ENCODE data around the gene GDPD3.
A peak's percentile ranks its signal among the peaks of the same experiment; 100 is the strongest.

GDPD3 gene

DNA sequence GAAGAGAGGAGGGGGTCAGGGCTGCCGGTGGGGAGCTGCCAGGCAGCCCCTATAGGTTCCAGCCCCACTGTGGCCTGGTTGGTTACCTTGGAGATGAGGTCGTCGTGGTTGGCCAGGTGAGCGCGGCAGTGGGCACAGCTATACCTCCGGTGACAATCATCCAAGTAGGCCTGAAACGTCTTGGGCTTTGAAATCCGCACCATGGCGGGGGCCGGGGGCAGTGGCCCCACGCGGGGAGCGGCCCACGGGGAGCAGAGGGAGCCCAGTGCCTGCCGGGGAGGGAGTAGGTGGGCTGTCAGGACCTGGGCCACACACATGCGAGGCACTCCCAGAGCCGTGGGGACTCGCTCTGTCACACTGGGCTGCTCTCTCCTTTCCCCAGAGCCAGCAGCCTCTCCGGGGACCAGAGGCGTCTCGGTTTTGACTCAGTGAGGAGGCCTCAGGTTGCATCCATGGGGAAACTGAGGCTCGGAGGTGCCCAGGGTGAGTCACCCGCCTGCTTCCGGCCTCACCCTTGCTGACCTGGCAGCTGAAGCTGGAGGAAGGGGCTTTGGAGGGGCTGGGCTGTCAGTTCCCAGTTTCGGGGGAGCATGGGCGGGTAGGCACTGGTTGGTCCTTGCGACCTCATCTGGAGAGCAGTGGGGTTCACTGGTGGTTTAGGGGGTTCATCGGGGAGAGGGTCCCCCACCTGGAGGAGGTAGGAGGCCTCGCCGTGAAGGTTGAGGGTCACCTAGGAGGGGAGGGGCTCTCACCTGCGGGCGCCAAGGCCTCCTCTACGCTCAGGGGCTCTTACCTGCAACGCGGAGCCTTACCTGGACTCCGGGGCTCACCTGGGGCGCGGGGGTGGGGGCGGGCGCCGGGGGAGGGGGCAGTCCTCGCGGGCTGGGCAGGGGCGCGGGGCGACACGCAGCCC, 17.9 kb downstream of the GDPD3 start:
- DNase-seq (ENCODE audit: low read depth in 2 of 2) = no peak

DNA sequence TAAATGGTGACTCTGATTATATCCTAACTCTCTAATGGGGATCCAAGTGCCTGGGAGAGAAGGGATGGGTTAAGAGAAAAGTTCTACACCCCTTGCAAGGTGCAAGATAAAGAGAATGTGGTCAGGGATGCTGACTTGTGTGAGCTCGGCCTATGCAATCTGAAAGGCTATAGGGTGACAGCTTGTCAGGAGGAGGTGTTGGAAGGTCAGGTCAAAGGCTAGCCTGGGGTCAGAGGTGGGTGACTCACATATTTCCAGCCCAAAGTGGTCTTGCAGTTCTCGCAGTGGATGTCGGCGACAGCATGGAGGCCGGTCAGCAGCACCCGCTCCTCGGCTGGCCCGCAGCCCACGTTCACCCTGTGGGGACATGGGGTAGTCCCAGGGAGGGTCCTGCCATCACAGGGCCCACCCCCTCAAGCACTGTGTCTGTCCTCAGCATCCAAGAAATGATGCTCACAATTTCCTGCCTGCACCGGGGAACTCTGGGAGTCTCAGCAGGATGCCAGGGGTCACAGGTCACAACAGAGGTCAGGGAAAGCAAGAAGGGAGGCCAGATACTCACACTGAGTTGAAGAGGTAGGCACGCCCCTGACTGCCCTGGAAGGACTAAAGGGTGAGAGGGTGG, 18.7 kb downstream of the GDPD3 start:
- no peak for DNase-seq (ENCODE audit: low read depth in 2 of 2)

DNA sequence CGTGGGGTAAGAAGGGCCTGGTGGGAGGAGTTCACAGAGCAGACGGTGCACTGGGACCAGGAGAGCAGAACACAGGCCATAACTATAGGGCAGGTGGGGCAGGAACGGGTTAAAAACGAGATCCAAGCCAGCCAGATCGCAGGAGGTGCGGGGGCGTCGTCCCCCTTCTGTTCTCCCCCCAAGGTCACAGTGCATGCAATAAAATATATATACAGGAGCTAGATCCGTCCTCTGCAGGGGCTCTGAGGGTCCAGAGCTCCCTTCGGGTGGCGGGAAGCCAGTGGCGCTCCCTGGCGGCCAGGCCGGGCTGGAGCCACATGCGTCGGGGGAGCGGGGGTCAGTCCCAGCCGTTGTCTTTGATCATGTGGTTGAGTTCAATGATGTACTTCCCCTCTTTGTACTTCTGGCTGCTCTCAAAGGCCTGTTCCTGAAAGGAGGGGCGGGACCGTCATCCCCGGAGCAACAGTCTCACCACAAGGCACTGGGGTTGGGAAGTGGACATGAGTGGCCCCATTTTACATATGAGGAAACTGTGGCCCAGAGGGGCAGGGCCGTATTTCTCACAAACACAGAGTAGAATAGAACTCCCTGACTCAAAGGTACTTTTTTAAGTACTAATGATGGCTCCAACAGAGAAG, 20.8 kb downstream of the GDPD3 start:
- DNase-seq (ENCODE audit: low read depth in 2 of 2) = peak in 1 of 2 donors; percentile 15

DNA sequence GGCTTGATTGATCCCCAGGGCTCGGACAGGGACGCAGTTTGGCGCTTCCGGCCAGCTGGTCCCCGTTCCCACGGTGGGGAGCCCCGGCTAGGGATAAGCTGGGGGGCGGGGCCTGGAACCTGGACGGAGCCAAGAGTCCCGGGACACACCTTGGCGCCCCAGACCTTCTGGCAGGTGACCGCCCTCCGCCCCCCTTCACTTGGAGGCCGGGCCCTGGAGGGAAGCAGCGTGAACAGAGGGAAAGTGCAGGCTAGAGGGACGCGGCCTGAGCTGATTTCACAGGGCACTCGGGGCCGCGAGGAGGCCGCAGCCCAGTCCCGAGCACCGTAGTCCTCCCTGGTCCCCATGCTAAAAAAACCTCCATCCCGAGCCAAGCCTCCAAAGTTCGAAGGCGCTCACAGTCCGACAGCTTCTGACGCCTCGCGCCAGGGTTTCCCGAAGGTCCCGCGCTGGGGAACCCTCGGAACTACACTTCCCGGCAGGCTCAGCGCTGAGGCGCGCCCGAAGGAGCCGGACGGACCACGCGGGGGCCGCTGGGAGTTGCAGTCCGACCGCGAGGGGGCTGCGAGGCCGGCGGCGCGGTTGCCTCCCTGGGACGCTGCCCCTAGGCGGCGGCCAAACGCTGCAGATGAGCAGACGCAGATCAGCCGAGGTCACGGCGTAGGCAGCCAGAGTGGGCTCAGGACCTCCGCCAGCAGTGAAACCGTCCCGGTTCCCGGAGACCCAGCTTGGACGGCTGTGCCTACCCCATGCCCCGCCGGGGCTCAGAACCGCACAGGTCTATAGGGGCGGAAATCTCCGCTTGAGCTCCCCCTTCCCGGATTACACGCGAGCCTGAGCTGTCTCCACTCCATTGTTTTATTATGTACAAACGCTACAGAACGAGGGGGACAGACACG, 21.6 kb downstream of the GDPD3 start, which contains the start of gene TBX6:
Gene TBX6 (minus strand): TSS at position 451 of the 899 bp plus-strand sequence. CDS start 731 bp downstream, outside the sequence.
- DNase-seq (ENCODE audit: low read depth in 2 of 2) = peak; percentile 85 to 89

DNA sequence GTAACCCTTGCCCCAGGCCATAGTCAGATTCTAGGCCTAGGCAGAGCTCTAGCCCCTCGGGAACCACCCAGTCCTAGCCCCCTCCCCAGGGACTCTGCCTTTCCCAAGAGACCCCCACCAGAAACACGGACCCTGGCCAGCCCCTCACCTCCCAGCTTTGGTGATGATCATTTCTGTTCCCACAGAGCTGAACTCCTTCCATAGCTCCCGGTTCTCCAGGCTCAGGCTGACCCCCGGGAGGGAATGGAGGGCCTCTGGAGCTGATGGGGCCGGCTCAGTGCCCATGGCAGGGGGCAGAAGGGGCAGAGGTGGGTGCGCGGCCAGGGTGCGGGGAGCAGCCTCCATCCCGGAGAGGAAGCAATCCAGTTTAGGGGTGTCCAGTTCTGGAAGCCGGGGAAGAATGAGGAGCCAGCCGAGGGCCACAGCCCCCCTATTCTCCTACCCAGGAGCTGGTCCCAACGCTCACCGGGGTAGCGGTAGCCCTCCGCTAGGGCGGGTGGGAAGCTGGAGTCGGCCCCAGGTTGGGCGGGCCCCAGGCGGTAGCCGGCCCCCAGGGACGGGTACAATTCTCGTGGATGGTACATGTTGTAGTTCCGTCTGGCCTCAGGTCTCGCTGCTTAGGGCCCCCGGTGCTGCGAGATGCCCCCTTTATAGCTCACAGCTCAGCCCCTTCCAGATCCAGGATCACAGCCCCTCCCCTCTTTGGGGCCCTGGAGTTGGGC, 22.6 kb downstream of the GDPD3 start:
- no peak for DNase-seq (ENCODE audit: low read depth in 2 of 2)

DNA sequence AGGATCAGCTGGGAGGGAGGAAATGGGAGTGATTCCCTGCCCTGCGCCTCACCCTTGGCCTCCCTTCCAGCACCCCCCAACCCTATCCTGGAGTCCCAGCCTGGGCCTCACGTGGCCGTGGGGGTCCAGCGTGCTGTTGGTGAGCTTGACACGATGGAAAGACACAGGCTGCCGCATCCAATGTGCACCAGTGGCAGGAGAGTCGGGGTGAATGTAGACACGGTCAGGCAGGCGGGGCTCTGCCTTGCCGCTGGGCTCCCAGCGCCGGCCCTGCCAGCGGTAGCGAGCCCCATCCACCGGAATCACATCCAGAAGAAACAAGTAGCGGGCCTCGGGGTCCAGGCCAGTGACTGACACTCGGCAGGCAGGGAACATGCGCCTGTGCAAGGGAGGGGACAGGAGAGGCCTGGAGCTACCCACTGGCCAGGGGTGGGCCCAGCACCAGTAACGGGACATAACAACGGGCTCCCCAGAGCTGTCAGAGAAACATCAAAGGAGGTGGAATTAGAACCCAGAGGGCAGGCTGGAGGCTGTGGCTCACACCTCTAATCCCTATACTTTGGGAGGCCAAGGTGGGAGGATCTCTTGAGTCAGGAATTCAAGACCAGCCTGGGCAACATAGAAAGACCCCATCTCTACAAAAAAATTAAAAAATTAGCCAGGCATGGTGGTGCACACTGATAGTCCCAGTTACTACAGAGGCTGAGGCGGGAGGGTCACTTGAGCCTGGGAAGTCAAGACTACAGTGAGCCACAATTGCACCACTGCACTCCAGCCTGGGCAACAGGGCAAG, 24.3 kb downstream of the GDPD3 start:
- no peak for DNase-seq (ENCODE audit: low read depth in 2 of 2)

DNA sequence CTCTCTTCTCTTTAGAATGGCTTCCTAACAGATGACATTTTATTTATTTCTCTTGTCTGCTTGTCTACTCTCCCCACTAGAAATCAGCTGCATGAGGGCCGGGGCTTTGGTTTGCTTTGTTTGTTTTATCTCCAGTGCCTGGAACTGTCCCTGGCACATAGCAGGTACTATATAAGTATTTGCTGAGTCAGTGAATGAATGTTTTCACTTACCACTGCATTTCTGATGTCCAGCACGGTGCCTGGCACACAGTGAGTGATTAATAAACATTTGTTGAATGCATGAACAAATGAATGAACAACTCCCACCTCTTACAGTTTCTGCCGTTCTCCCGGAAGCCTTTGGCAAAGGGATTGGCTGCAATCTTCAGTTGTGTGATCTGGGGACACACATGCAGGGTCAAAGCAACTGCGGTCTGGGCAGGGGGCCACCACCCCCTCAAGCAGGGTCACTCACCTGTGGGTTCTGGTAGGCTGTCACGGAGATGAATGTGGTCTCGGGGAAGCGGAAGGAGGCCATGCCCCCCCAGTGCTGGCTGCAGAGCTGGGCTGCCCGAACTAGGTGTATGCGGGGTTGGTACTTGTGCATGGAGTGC, 25.0 kb downstream of the GDPD3 start:
- no peak for DNase-seq (ENCODE audit: low read depth in 2 of 2)

DNA sequence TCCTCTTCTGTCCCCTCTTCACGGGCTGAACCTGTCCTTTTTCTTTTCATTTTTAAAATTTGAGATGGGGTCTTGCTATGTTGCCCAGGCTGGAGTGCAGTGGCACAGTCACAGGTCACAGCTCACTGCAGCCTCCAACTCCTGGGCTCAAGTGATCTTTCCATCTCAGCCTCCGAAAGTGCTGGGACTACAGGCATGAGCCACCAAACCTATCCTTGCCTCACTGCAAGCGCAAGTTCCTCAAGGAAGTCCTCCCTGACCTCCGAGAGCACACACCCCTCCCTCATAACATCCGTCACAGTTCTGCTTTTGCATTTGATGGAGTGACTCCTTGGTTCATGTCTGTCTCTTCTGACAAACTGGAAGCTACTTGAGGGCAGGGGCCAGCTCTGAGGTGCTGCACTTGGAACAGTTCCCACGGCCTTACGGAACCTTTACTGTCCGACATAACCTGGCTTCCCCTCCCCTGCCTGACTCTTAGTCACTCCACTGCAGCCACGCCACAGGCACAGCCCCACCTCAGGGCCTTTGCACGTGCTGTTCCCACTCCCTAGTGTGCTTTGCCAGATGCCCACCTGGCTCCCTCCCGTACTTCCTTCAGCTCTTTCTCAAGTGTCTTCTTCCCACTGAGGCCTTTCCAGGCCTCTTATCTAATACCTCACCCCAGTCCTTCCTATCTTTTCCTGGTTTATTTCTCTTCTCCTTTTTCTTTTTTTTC, 26.0 kb downstream of the GDPD3 start:
- DNase-seq (ENCODE audit: low read depth in 2 of 2) = no peak

DNA sequence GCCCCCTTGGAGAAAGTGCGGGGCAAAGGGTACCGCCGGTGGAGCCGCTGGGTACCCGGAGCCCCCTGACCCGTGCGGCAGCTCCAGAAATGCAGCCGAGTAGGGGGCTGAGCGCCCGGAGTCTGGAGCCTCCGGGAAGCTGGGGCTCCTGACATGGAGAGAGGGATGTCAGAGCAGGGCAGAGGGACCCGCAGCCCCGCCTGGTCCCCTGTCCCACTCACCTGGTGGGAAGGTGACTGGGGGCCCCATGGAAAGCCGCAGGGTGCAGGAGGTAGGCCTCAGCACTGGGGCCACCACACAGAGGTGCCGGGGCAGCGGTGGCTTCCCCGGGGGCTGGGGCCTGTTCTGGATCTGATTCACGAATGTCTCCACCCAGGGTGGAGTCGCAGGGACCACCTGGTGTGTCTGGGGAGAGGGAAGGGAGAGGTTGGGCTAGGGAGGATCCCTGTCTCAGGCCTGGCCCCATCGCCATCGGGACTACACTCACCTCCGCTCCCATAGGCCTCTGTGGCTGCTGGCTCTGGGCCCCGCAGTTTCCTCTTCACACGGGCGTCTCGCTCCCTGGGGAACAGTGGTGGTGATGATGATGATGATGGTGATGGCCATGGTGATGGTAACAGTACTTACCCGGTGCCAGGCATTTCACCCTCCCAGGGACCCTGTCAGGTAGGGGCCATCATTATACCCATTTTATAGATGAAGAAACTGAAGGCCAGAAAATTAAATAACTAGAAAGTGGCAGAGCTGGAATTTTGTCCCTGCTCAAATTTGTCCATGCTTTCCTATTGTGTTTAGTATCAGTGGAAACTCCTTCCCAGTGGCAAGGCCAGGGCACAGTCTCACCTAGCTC, 26.8 kb downstream of the GDPD3 start:
- no peak for DNase-seq (ENCODE audit: low read depth in 2 of 2)

DNA sequence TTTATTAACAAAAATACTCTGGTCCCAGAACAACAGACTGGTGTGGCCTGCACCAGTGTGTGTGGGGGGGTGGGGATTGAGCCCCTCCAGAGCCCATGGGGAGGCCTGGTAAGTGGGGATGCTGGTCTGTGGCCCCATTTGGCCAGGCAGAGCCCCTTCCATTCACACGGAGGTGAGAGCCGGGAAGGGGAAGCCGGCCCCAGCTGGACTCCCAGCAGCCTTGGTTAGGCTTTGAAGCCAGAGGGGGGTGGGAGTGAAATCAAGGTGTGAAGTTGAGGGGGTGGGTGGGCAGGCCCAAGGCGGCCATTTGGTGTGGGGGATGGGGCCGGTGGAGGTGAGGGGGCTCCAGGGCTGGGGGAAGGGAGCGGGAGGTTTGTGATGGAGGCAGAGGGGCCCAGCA, 27.5 kb downstream of the GDPD3 start:
- DNase-seq (ENCODE audit: low read depth in 2 of 2) = no peak

DNA sequence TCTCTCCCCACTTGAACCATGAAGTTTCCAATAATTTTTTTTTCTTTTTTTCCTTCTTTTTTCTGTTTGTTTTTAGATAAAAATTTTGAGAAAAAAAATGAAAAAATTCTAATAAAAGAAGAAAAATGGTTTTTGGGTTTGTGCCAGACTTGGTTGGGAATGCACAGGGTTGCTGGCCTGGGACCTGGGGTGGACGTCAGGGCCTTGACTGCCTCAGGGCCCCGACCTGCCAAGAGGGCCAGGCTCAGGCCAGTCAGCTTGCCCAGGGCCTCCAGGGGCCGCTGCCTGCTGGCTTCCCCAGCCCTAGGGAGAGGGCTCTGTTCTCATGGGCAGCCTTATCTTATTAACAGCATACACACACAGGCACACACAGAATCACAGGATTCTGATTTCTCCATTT, 28.1 kb downstream of the GDPD3 start:
- DNase-seq (ENCODE audit: low read depth in 2 of 2) = no peak

DNA sequence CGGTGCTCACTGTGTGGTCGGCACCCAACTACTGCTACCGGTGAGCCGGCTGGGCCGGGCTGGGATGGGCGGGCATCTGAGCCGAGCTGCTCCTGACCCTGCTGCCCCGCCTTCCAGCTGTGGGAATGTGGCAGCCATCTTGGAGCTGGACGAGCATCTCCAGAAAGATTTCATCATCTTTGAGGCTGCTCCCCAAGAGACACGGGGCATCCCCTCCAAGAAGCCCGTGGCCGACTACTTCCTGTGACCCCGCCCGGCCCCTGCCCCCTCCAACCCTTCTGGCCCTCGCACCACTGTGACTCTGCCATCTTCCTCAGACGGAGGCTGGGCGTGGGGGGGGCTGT, 28.5 kb downstream of the GDPD3 start:
- DNase-seq (ENCODE audit: low read depth in 2 of 2) = no peak

DNA sequence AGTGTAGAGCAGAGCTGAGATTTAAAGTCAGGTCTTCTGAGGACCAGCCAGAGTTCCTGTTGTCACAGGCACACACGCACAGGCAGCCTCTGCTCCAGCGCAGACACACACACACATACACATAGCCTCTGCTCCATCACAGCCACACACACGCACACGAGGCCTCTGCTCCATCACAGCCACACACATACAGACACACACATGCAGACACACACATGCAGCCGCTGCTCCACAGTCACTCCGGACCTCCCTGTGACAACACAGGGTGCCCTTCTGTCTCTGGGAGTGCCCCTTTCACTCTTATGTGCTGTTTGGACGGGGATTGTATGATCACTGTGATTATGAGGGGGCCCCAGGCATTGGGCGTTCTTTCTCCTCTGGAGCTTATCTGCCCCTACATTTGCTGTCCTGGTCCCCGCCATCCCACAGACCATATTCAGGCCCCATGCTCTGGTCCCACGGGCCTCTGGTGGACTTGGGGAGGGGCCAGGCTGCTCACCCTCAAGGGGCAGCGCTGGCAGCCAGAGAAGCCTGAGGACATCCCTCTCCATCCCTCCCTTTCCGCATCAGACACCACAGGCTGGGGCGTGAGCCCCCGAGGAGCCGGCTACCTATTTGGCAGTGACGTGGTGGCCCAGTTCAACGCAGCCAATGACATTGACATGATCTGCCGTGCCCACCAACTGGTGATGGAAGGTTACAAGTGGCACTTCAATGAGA, 29.1 kb downstream of the GDPD3 start:
- no peak for DNase-seq (ENCODE audit: low read depth in 2 of 2)

DNA sequence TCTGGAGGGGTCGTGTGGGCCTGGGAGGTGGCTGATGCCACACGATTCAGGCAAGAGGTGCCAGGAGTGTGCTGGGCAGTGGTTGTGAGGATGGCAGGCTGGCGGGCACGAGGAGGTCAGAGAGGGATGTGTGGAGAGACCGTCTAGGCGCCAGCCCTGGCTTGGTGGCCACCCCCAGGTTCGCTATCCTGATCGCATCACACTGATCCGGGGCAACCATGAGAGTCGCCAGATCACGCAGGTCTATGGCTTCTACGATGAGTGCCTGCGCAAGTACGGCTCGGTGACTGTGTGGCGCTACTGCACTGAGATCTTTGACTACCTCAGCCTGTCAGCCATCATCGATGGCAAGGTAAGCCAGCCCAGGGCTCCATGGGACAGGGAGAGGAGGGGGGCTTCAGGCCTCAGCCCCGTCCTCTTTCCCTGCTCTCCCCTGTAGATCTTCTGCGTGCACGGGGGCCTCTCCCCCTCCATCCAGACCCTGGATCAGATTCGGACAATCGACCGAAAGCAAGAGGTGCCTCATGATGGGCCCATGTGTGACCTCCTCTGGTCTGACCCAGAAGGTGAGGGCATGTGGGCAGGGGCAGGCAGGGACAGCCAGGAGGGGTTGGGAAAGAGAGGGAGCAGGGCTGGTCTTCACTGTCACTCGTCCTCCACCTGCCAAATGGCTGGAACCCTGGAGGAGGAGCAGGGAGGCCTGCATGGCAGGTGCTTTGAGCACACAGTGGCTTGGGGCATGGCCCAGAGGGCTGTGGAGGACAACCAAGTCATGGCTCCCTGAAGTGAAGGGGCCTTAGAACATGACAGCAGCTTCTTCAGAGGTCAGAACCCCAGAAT, 29.9 kb downstream of the GDPD3 start:
- no peak for DNase-seq (ENCODE audit: low read depth in 2 of 2)

DNA sequence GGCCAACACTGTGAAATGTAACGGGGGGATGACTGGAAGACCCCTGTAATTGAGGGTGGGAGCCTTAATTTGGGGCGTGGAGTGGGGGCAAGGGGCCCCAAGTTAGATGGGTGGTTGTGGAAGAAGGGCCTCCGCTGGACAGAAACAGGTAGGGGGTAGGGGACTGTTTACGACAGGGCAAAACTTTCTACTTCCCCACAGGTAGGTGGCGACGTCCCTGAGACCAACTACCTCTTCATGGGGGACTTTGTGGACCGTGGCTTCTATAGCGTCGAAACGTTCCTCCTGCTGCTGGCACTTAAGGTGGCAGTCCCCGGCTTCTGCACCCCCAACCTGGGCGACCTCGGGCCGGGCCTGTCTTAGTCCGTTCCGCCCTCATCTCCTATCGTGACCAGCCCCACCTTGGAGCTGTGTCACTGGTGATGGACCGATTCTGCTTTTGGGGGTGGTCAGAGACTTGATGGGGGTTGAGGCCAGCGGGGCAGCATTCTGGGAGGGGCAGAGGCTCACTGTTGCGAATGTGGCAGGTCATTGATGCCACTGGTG, 30.7 kb downstream of the GDPD3 start:
- no peak for DNase-seq (ENCODE audit: low read depth in 2 of 2)

DNA sequence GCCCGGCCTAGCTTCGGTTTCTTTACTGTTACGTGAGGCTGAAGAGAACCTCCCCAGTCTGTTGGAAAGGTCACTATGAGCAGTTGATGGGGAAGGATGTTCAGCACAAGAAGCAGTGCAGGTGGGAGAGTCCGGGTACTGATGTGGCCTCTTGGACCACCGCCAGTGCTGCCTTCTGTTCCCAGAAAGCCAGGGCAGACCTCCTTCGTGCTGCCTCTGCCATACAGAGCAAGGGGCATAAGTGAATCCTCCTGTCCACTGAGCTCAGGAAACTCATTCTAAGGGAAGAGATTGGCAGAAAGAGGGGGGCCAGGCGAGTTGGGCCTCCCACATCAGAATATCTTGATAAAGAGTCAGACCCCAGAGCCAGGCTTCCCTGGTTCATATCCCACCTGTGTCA, 33.9 kb downstream of the GDPD3 start:
- no peak for DNase-seq (ENCODE audit: low read depth in 2 of 2)

Data from stimulated activated CD8-positive, alpha-beta memory T cell treated with anti-CD3 and anti-CD28 coated beads, Interleukin-2, amount 100 ng/mL, for 1 hour (primary cell).